ENCODE results near the gene ABHD2. TPM values are rescaled to one million over a fixed set of nuclear protein-coding genes. Genes with fewer than 3 reads are reported as not detected.
"Not testable (repeated sequence)": the region's sequence is repeated elsewhere in the genome, so short reads cannot be mapped to it uniquely, and the experiment has no call there.

The ABHD2 gene
- total and polyA plus RNA-seq, 4 donors, result 9.1 to 221 (median 82.5) TPM

GRCh38 chr15:89244574-89244903 is 156.3 kb downstream of the ABHD2 start:
- WGBS, 2 donors, result 1% methylated on average over 6 of the region's 6 CpGs
- intact Hi-C loops (cut with DNase I), result no loop called here
- Histone ChIP-seq H3K36me3 (ENCODE audit: control insufficient read depth in 1 of 2, insufficient read depth in 2 of 2, low read length in 1 of 2) (no peaks in the 10 kb centered on the region), H3K4me1 (ENCODE audit: control insufficient read depth in 1 of 2, insufficient read depth in 2 of 2, low read length in 2 of 2) (no peaks in the 10 kb centered on the region), H3K9me3 (ENCODE audit: control insufficient read depth, low read length) (no peaks in the 10 kb centered on the region), H3K27me3 (ENCODE audit: control insufficient read depth in 1 of 2, insufficient read depth in 2 of 2, low read length in 1 of 2) (no peaks in the 10 kb centered on the region), H3K4me3 (ENCODE audit: low read length in 2 of 2) (peak overlapping the region in 1 of 2 donors; percentile 71), H3K27ac (ENCODE audit: low read depth in 1 of 2, low read length in 2 of 2) (no peak overlapping the region)
- DNase-seq, result no peak
- ATAC-seq (ENCODE audit: low FRiP score), result no peak

GRCh38 chr15:89247446-89247845 is 159.2 kb downstream of the ABHD2 start:
- ATAC-seq (ENCODE audit: low FRiP score) (no peak), DNase-seq (no peak)
- no peaks in the 10 kb centered on the region for H3K36me3 ChIP-seq (ENCODE audit: control insufficient read depth in 1 of 2, insufficient read depth in 2 of 2, low read length in 1 of 2)
- intact Hi-C loops (cut with DNase I), result no loop called here
- H3K27ac ChIP-seq (ENCODE audit: low read depth in 1 of 2, low read length in 2 of 2), result no peak overlapping the region
- no peaks in the 10 kb centered on the region for H3K27me3 ChIP-seq (ENCODE audit: control insufficient read depth in 1 of 2, insufficient read depth in 2 of 2, low read length in 1 of 2)
- WGBS, 2 donors, result 87 to 91% methylated on average over 2 of the region's 2 CpGs
- no peaks in the 10 kb centered on the region for H3K4me1 ChIP-seq (ENCODE audit: control insufficient read depth in 1 of 2, insufficient read depth in 2 of 2, low read length in 2 of 2)
- no peak overlapping the region for H3K4me3 ChIP-seq (ENCODE audit: low read length in 2 of 2)
- no peaks in the 10 kb centered on the region for H3K9me3 ChIP-seq (ENCODE audit: control insufficient read depth, low read length)

- Histone ChIP-seq H3K9me3 (ENCODE audit: control insufficient read depth, low read length) (no peaks in the 10 kb centered on the region), H3K27me3 (ENCODE audit: control insufficient read depth in 1 of 2, insufficient read depth in 2 of 2, low read length in 1 of 2) (no peaks in the 10 kb centered on the region), H3K4me3 (ENCODE audit: low read length in 2 of 2) (no peak overlapping the region), H3K4me1 (ENCODE audit: control insufficient read depth in 1 of 2, insufficient read depth in 2 of 2, low read length in 2 of 2) (no peaks in the 10 kb centered on the region), H3K36me3 (ENCODE audit: control insufficient read depth in 1 of 2, insufficient read depth in 2 of 2, low read length in 1 of 2) (no peaks in the 10 kb centered on the region), H3K27ac (ENCODE audit: low read depth in 1 of 2, low read length in 2 of 2) (no peak overlapping the region)
- 97% methylated on average over 2 of the region's 2 CpGs for WGBS, 2 donors
- no peak for ATAC-seq (ENCODE audit: low FRiP score)
- intact Hi-C loops (cut with DNase I), result no loop called here
- DNase-seq, result no peak
Measured at GRCh38 chr15:89248584-89248983, 160.3 kb downstream of the ABHD2 start.

GRCh38 chr15:89250142-89250541 is 161.9 kb downstream of the ABHD2 start:
- WGBS, 2 donors, result 93 to 95% methylated on average over 5 of the region's 5 CpGs
- H3K4me3 ChIP-seq (ENCODE audit: low read length in 2 of 2); intact Hi-C loops (cut with DNase I); H3K9me3 ChIP-seq (ENCODE audit: control insufficient read depth, low read length); H3K27ac ChIP-seq (ENCODE audit: low read depth in 1 of 2, low read length in 2 of 2); H3K27me3 ChIP-seq (ENCODE audit: control insufficient read depth in 1 of 2, insufficient read depth in 2 of 2, low read length in 1 of 2); DNase-seq; H3K36me3 ChIP-seq (ENCODE audit: control insufficient read depth in 1 of 2, insufficient read depth in 2 of 2, low read length in 1 of 2); ATAC-seq (ENCODE audit: low FRiP score); H3K4me1 ChIP-seq (ENCODE audit: control insufficient read depth in 1 of 2, insufficient read depth in 2 of 2, low read length in 2 of 2): not testable (repeated sequence)

Other genes with a start within 250 kb of the ABHD2 start
- 10 to 100 TPM; 79.9 to 82.3 TPM for gene HAPLN3, start 192.9 kb upstream of the ABHD2 start, total RNA-seq
- 10 to 100 TPM; 14.4 to 99.4 TPM for gene HAPLN3, start 192.9 kb upstream of the ABHD2 start, polyA plus RNA-seq
- 1,000 to 10,000 TPM; 1,647 to 2,143 TPM for gene MFGE8, start 175.1 kb upstream of the ABHD2 start, total RNA-seq
- gene MFGE8, start 175.1 kb upstream of the ABHD2 start, polyA plus RNA-seq, result 1,000 to 10,000 TPM; 1,008 to 2,529 TPM
- not detected for gene RLBP1, start 133.1 kb downstream of the ABHD2 start, total RNA-seq
- not detected for gene RLBP1, start 133.1 kb downstream of the ABHD2 start, polyA plus RNA-seq
- 1 to 10 TPM; 6.2 to 9.1 TPM for gene FANCI, start 155.5 kb downstream of the ABHD2 start, total RNA-seq
- 1 to 10 TPM; 1.3 to 3.8 TPM for gene FANCI, start 155.5 kb downstream of the ABHD2 start, polyA plus RNA-seq
- 10 to 100 TPM; 55.6 to 59.2 TPM for gene POLG, start 246.4 kb downstream of the ABHD2 start, total RNA-seq
- gene POLG, start 246.4 kb downstream of the ABHD2 start, polyA plus RNA-seq, result 10 to 100 TPM; 18.4 to 61.9 TPM

Measured in aorta (tissue), 5 donors.